IMR-90 (cell line): ENCODE results near the gene KL. TPM values are rescaled to one million over a fixed set of nuclear protein-coding genes. Genes with fewer than 3 reads are reported as not detected.

Experiments used
- ATAC-seq: fragments of 200-7000 bp; cut with Tn5 transposase; 2 replicates; pipeline ENCODE4 v1.9.1; 2020; ENCODE audit warnings: low read depth, mild to moderate bottlenecking, moderate library complexity
- BruUV-seq: library from RNA; stranded (reverse); fragments of 400-500 nt; replicated peaks from 2 replicates; lab custom pipeline; 2021; lab: Mats Ljungman, UMichigan
- CTCF ChIA-PET: fragments of 300-600 bp; formaldehyde crosslinking; extraction: SDS; loops from one replicate; lab custom pipeline; 2021; ENCODE audit warnings: antibody characterized with exemption; lab: Yijun Ruan, JAX
- POLR2A ChIA-PET: fragments of 300-600 bp; sonication (Branson Sonifier 250); formaldehyde crosslinking; loops from one replicate; lab custom pipeline; 2022; ENCODE audit warnings: antibody characterized with exemption; ENCODE audit not compliant: unreplicated experiment; lab: Charles Lee
- DNase-seq: peaks from one replicate; pipeline ENCODE4 v3.0.0; 2013
- H2AFZ ChIP-seq: replicated peaks from 2 replicates; pipeline ENCODE3; 2013; ENCODE audit warnings: low read length, mild to moderate bottlenecking; ENCODE audit not compliant: poor library complexity
- H2AK5ac ChIP-seq: 2 replicates; pipeline ENCODE4 v1.6.1; 2013; ENCODE audit warnings: low read depth, low read length, inconsistent platforms
- H2AK9ac ChIP-seq: replicated peaks from 2 replicates; pipeline ENCODE3; 2013; ENCODE audit warnings: mild to moderate bottlenecking, low read depth, low read length, moderate library complexity; ENCODE audit not compliant: poor library complexity
- H2BK120ac ChIP-seq: 2 replicates; pipeline ENCODE4 v1.6.1; 2013; ENCODE audit warnings: low read depth, low read length, inconsistent platforms
- H2BK15ac ChIP-seq: 3 replicates; pipeline ENCODE4 v1.6.1; 2013; ENCODE audit warnings: low read depth, low read length, inconsistent platforms
- H2BK20ac ChIP-seq: 2 replicates; pipeline ENCODE4 v1.6.1; 2013; ENCODE audit warnings: low read depth, mild to moderate bottlenecking, inconsistent platforms, low read length, moderate library complexity
- H2BK5ac ChIP-seq: 2 replicates; pipeline ENCODE4 v1.6.1; 2013; ENCODE audit warnings: mild to moderate bottlenecking, low read depth, low read length, inconsistent platforms; ENCODE audit not compliant: poor library complexity, severe bottlenecking
- H3K14ac ChIP-seq: replicated peaks from 2 replicates; pipeline ENCODE4 v1.6.1; 2013; ENCODE audit warnings: low read depth, low read length, inconsistent platforms
- H3K18ac ChIP-seq: 2 replicates; pipeline ENCODE4 v1.6.1; 2013; ENCODE audit warnings: low read depth, low read length, control low read depth
- H3K23ac ChIP-seq: 2 replicates; pipeline ENCODE4 v1.6.1; 2013; ENCODE audit warnings: low read depth, low read length, inconsistent platforms
- H3K27ac ChIP-seq: 2 replicates; pipeline ENCODE4 v1.5.1; 2013; ENCODE audit warnings: mild to moderate bottlenecking, control low read depth, low read length; ENCODE audit not compliant: insufficient read depth
- H3K27me3 ChIP-seq: 2 replicates; pipeline ENCODE4 v1.6.1; 2013; ENCODE audit warnings: low read length; ENCODE audit not compliant: control insufficient read depth, insufficient read depth
- H3K36me3 ChIP-seq: 2 replicates; pipeline ENCODE4 v1.6.1; 2013; ENCODE audit warnings: low read length, mixed read lengths; ENCODE audit not compliant: control insufficient read depth, insufficient read depth
- H3K4ac ChIP-seq: 2 replicates; pipeline ENCODE4 v1.6.1; 2013; ENCODE audit warnings: low read depth, low read length, inconsistent platforms
- H3K4me1 ChIP-seq: 2 replicates; pipeline ENCODE4 v1.6.1; 2013; ENCODE audit warnings: low read length, mixed read lengths; ENCODE audit not compliant: control insufficient read depth, insufficient read depth
- H3K4me2 ChIP-seq: 2 replicates; pipeline ENCODE4 v1.6.1; 2013; ENCODE audit warnings: low read depth, mild to moderate bottlenecking, control low read depth, low read length, moderate library complexity
- H3K4me3 ChIP-seq: 2 replicates; pipeline ENCODE4 v1.5.1; 2013; ENCODE audit warnings: low read depth, mild to moderate bottlenecking, control low read depth, low read length, moderate library complexity; ENCODE audit not compliant: insufficient read depth
- H3K56ac ChIP-seq: 2 replicates; pipeline ENCODE4 v1.6.1; 2013; ENCODE audit warnings: low read length, inconsistent platforms; ENCODE audit not compliant: insufficient read depth; ENCODE audit errors: extremely low read depth
- H3K79me1 ChIP-seq, 2 experiments: 2 replicates each; pipeline ENCODE4 v1.6.1; 2013; ENCODE audit warnings: low read length in 2 of 2, inconsistent platforms in 1 of 2, low read depth in 1 of 2
- H3K9ac ChIP-seq: 2 replicates; pipeline ENCODE4 v1.6.1; 2013; ENCODE audit warnings: low read depth, low read length, control low read depth
- H3K9me1 ChIP-seq: 2 replicates; pipeline ENCODE4 v1.6.1; 2013; ENCODE audit warnings: low read length, inconsistent platforms; ENCODE audit not compliant: insufficient read depth
- H3K9me3 ChIP-seq: 2 replicates; pipeline ENCODE4 v1.6.1; 2013; ENCODE audit warnings: low read length; ENCODE audit not compliant: control insufficient read depth, insufficient read depth
- H4K20me1 ChIP-seq: 2 replicates; pipeline ENCODE4 v1.6.1; 2013; ENCODE audit warnings: low read length, inconsistent platforms; ENCODE audit not compliant: insufficient read depth
- H4K5ac ChIP-seq: 2 replicates; pipeline ENCODE4 v1.6.1; 2013; ENCODE audit warnings: mild to moderate bottlenecking, low read depth, low read length, control low read depth
- H4K8ac ChIP-seq, 2 experiments: 2 replicates each; pipeline ENCODE4 v1.6.1; 2013; ENCODE audit warnings: low read depth in 2 of 2, low read length in 2 of 2, control low read depth in 1 of 2, inconsistent platforms in 1 of 2
- H4K91ac ChIP-seq: 2 replicates; pipeline ENCODE4 v1.6.1; 2013; ENCODE audit warnings: low read depth, low read length, inconsistent platforms; ENCODE audit not compliant: insufficient read depth
- BHLHE40 ChIP-seq: fragments of 150-350 bp; IDR thresholded peaks from 2 replicates; pipeline ENCODE4 v1.6.1; 2016; ENCODE audit warnings: mild to moderate bottlenecking, low read depth, low read length
- CEBPB ChIP-seq: IDR thresholded peaks from 2 replicates; pipeline ENCODE4 v1.6.1; 2012; ENCODE audit warnings: low read depth, low read length, improper control_type of control experiment
- CHD1 ChIP-seq: IDR thresholded peaks from 2 replicates; pipeline ENCODE4 v1.6.1; 2012; ENCODE audit warnings: low read depth, low read length, improper control_type of control experiment
- ELK1 ChIP-seq: fragments of 150-350 bp; IDR thresholded peaks from 2 replicates; pipeline ENCODE4 v1.6.1; 2016; ENCODE audit warnings: low read depth, mild to moderate bottlenecking, low read length, moderate library complexity, borderline replicate concordance
- FOS ChIP-seq: fragments of 150-350 bp; IDR thresholded peaks from 2 replicates; pipeline ENCODE4 v1.6.1; 2016; ENCODE audit warnings: low read depth, low read length
- MAFK ChIP-seq: IDR thresholded peaks from 2 replicates; pipeline ENCODE4 v1.6.1; 2012; ENCODE audit warnings: low read depth, low read length, improper control_type of control experiment
- MAZ ChIP-seq: IDR thresholded peaks from 2 replicates; pipeline ENCODE4 v1.6.1; 2012; ENCODE audit warnings: low read depth, mild to moderate bottlenecking, low read length, improper control_type of control experiment, moderate library complexity, borderline replicate concordance
- MXI1 ChIP-seq: IDR thresholded peaks from 2 replicates; pipeline ENCODE4 v1.6.1; 2012; ENCODE audit warnings: low read depth, mild to moderate bottlenecking, low read length, moderate library complexity, borderline replicate concordance
- NFE2L2 ChIP-seq: fragments of 150-350 bp; IDR thresholded peaks from 2 replicates; pipeline ENCODE4 v1.6.1; 2016; ENCODE audit warnings: low read depth, mild to moderate bottlenecking, low read length
- POLR2A ChIP-seq: IDR thresholded peaks from 2 replicates; pipeline ENCODE4 v1.6.1; 2012; ENCODE audit warnings: mild to moderate bottlenecking, low read depth, low read length
- RAD21 ChIP-seq: IDR thresholded peaks from 2 replicates; pipeline ENCODE4 v1.6.1; 2012; ENCODE audit warnings: low read length, improper control_type of control experiment
- RCOR1 ChIP-seq: IDR thresholded peaks from 2 replicates; pipeline ENCODE4 v1.6.1; 2012; ENCODE audit warnings: mild to moderate bottlenecking, low read length, improper control_type of control experiment; ENCODE audit not compliant: insufficient replicate concordance
- RFX5 ChIP-seq: IDR thresholded peaks from 2 replicates; pipeline ENCODE4 v1.8.0; 2012; ENCODE audit warnings: low read depth, mild to moderate bottlenecking, low read length, moderate library complexity
- SMC3 ChIP-seq: fragments of 150-350 bp; IDR thresholded peaks from 2 replicates; pipeline ENCODE4 v1.6.1; 2016; ENCODE audit warnings: low read depth, mild to moderate bottlenecking, antibody characterized with exemption, low read length, moderate library complexity
- USF2 ChIP-seq: fragments of 150-350 bp; IDR thresholded peaks from 2 replicates; pipeline ENCODE4 v1.6.1; 2017; ENCODE audit warnings: mild to moderate bottlenecking, antibody characterized with exemption, low read length, low read depth
- WGBS, 2 experiments: methylation state at CpG; one replicate each; pipeline versions ENCODE4 v1.1.5 to v1.1.7; 2013; ENCODE audit warnings: missing lambda C conversion rate in 2 of 2; ENCODE audit not compliant: insufficient read length in 1 of 2; ENCODE audit errors: extremely low coverage in 2 of 2; 5-methylcytosine and 5-hydroxymethylcytosine counted together
- dilution Hi-C: fragments of 300-500 bp; cut with HindIII; formaldehyde crosslinking; loops from one replicate; pipeline ENCODE4 v1.14.3; 2018; ENCODE audit warnings: low sequenced_read_pairs; ENCODE audit not compliant: unreplicated experiment
- in situ Hi-C: fragments of 300-500 bp; cut with MboI; formaldehyde crosslinking; loops from 3 replicates; pipeline ENCODE4 v1.14.3; 2019; ENCODE audit warnings: low sequenced_read_pairs, inconsistent platforms, mixed read lengths
- intact Hi-C: fragments of 100-400 bp; cut with micrococcal nuclease; formaldehyde crosslinking; loops from 2 replicates; pipeline ENCODE4 v1.10.0; 2022
- polyA plus RNA-seq, 3 experiments: library from polyadenylated mRNA; depleted of rRNA; stranded (reverse); fragments of >200 nt; gene quantifications; 2 replicates each; pipeline ENCODE4 v1.2.3, GENCODE V29; 2012; ENCODE audit warnings: low replicate concordance in 1 of 3
- total RNA-seq: library from RNA; depleted of rRNA; stranded (reverse); fragments of >200 nt; gene quantifications from 2 replicates; pipeline ENCODE4 v1.2.3, GENCODE V29; 2012
- TF ChIP-seq, protein P1 (sequence below): conservative IDR thresholded peaks from 2 replicates; pipeline ENCODE4 v1.5.1; 2012; ENCODE audit warnings: mild to moderate bottlenecking, low read depth, low read length, improper control_type of control experiment

KL gene
- total and polyA plus RNA-seq, 2 of the 4 experiments (the other 2 are of a cell fraction): not detected

- Histone ChIP-seq H3K14ac (peak overlapping the region; percentile 19; the same call in 1 of the 2 replicates), H4K91ac (no peak overlapping the region), H3K4me2 (no peak overlapping the region), H4K20me1 (no peaks in the 10 kb centered on the region), H3K27me3 (no peaks in the 10 kb centered on the region), H3K18ac (0 out of 2 replicates have a peak overlapping the region, but pooled peaks have one; percentile 58), H3K4me3 (no peak overlapping the region), H3K27ac (no peak overlapping the region), H2AK5ac (no peak overlapping the region), H3K56ac (no peak overlapping the region), H3K79me1 (no peaks in the 10 kb centered on the region), H3K9me1 (no peaks in the 10 kb centered on the region), H2AFZ (no peak overlapping the region), H2AK9ac (no peak overlapping the region), H3K36me3 (no peaks in the 10 kb centered on the region), H3K9me3 (no peaks in the 10 kb centered on the region), H4K5ac (no peak overlapping the region), H2BK5ac (no peak overlapping the region), H3K9ac (no peak overlapping the region), H4K8ac (no peak overlapping the region), H3K4me1 (peaks cover 8% of the 10 kb centered on the region), H2BK20ac (no peak overlapping the region), H2BK120ac (no peak overlapping the region), H2BK15ac (no peak overlapping the region), H3K23ac (no peak overlapping the region), H3K4ac (no peak overlapping the region)
- dilution Hi-C loops: no loop called here
- in situ Hi-C loops: no loop called here
- intact Hi-C loops: no loop called here
- no TSS peak for BruUV-seq
- POLR2A ChIA-PET: no interaction called here
- no peak for TF ChIP-seq USF2
- no peak for TF ChIP-seq MAFK
- TF ChIP-seq POLR2A: no peak
- TF ChIP-seq RFX5: no peak
- TF ChIP-seq RCOR1: no peak
- no peak for TF ChIP-seq NFE2L2
- no peak for TF ChIP-seq CHD1
- TF ChIP-seq, protein P1, sequence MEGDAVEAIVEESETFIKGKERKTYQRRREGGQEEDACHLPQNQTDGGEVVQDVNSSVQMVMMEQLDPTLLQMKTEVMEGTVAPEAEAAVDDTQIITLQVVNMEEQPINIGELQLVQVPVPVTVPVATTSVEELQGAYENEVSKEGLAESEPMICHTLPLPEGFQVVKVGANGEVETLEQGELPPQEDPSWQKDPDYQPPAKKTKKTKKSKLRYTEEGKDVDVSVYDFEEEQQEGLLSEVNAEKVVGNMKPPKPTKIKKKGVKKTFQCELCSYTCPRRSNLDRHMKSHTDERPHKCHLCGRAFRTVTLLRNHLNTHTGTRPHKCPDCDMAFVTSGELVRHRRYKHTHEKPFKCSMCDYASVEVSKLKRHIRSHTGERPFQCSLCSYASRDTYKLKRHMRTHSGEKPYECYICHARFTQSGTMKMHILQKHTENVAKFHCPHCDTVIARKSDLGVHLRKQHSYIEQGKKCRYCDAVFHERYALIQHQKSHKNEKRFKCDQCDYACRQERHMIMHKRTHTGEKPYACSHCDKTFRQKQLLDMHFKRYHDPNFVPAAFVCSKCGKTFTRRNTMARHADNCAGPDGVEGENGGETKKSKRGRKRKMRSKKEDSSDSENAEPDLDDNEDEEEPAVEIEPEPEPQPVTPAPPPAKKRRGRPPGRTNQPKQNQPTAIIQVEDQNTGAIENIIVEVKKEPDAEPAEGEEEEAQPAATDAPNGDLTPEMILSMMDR: no peak
- TF ChIP-seq ELK1: no peak
- no peak for TF ChIP-seq MXI1
- TF ChIP-seq FOS: no peak
- TF ChIP-seq RAD21: no peak
- no peak for TF ChIP-seq CEBPB
- no peak for TF ChIP-seq SMC3
- no peak for TF ChIP-seq MAZ
- TF ChIP-seq BHLHE40: no peak
- DNase-seq (no peak), ATAC-seq (no peak)
- no CpG with 5 or more reads among the region's 3 CpGs for WGBS, 2 experiments
- CTCF ChIA-PET: no interaction called here
Observed at GRCh38 chr13:33051632-33052031, 35.4 kb downstream of the KL start.
